Osteocyte (in vitro differentiated cells): Measurements from ENCODE around the gene NSMF. TPM values are rescaled to one million over a fixed set of nuclear protein-coding genes. Genes with fewer than 3 reads are reported as not detected.

ENCODE experiments used
- DNase-seq: peaks from one replicate; pipeline ENCODE4 v3.0.0; 2021; ENCODE audit warnings: mixed read lengths; ENCODE audit not compliant: unreplicated experiment; ENCODE audit errors: extremely low spot score
- H3K27ac Mint-ChIP-seq: one replicate; pipeline ENCODE4 v1.8.0; 2021; ENCODE audit warnings: mild to moderate bottlenecking, mixed read lengths; ENCODE audit not compliant: unreplicated experiment
- H3K27me3 Mint-ChIP-seq: one replicate; pipeline ENCODE4 v1.8.0; 2021; ENCODE audit warnings: mixed read lengths; ENCODE audit not compliant: unreplicated experiment
- H3K36me3 Mint-ChIP-seq: one replicate; pipeline ENCODE4 v1.8.0; 2021; ENCODE audit warnings: mixed read lengths; ENCODE audit not compliant: unreplicated experiment
- H3K4me1 Mint-ChIP-seq: one replicate; pipeline ENCODE4 v1.8.0; 2021; ENCODE audit warnings: mixed read lengths; ENCODE audit not compliant: unreplicated experiment
- H3K4me3 Mint-ChIP-seq: one replicate; pipeline ENCODE4 v1.8.0; 2021; ENCODE audit warnings: mild to moderate bottlenecking, moderate library complexity, mixed read lengths; ENCODE audit not compliant: unreplicated experiment
- H3K9me3 Mint-ChIP-seq: one replicate; pipeline ENCODE4 v1.8.0; 2021; ENCODE audit warnings: mixed read lengths; ENCODE audit not compliant: unreplicated experiment
- total RNA-seq: library from RNA; stranded (reverse); gene quantifications from 2 replicates; pipeline ENCODE4 v1.2.1, GENCODE V29; 2021
- TF ChIP-seq, protein P1 (sequence below): fragments of 200-600 bp; sonication (generic); IDR thresholded peaks from 2 replicates; pipeline ENCODE4 v1.5.0; 2021; ENCODE audit warnings: antibody characterized with exemption, mild to moderate bottlenecking, moderate library complexity

Gene NSMF
- total RNA-seq, 1 donor from 2014 or later = 103 TPM

- no peaks in the 10 kb centered on the region for H3K9me3 Mint-ChIP-seq
- H3K4me3 Mint-ChIP-seq = no peak overlapping the region
- TF ChIP-seq, protein P1, sequence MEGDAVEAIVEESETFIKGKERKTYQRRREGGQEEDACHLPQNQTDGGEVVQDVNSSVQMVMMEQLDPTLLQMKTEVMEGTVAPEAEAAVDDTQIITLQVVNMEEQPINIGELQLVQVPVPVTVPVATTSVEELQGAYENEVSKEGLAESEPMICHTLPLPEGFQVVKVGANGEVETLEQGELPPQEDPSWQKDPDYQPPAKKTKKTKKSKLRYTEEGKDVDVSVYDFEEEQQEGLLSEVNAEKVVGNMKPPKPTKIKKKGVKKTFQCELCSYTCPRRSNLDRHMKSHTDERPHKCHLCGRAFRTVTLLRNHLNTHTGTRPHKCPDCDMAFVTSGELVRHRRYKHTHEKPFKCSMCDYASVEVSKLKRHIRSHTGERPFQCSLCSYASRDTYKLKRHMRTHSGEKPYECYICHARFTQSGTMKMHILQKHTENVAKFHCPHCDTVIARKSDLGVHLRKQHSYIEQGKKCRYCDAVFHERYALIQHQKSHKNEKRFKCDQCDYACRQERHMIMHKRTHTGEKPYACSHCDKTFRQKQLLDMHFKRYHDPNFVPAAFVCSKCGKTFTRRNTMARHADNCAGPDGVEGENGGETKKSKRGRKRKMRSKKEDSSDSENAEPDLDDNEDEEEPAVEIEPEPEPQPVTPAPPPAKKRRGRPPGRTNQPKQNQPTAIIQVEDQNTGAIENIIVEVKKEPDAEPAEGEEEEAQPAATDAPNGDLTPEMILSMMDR = no peak
- H3K36me3 Mint-ChIP-seq = no peaks in the 10 kb centered on the region
- no peaks in the 10 kb centered on the region for H3K27me3 Mint-ChIP-seq
- no peak overlapping the region for H3K27ac Mint-ChIP-seq
- DNase-seq = no peak
- no peaks in the 10 kb centered on the region for H3K4me1 Mint-ChIP-seq
These were observed 29.0 kb downstream of the NSMF start for GRCh38 chr9:137429974-137430722.

- TF ChIP-seq, protein P1 = no peak
- Mint-ChIP-seq H3K4me1 (peaks cover 2% of the 10 kb centered on the region), H3K27ac (no peak overlapping the region), H3K9me3 (no peaks in the 10 kb centered on the region), H3K36me3 (no peaks in the 10 kb centered on the region), H3K4me3 (no peak overlapping the region), H3K27me3 (no peaks in the 10 kb centered on the region)
- no peak for DNase-seq
These were observed 29.6 kb downstream of the NSMF start for GRCh38 chr9:137429546-137429890.

DNA sequence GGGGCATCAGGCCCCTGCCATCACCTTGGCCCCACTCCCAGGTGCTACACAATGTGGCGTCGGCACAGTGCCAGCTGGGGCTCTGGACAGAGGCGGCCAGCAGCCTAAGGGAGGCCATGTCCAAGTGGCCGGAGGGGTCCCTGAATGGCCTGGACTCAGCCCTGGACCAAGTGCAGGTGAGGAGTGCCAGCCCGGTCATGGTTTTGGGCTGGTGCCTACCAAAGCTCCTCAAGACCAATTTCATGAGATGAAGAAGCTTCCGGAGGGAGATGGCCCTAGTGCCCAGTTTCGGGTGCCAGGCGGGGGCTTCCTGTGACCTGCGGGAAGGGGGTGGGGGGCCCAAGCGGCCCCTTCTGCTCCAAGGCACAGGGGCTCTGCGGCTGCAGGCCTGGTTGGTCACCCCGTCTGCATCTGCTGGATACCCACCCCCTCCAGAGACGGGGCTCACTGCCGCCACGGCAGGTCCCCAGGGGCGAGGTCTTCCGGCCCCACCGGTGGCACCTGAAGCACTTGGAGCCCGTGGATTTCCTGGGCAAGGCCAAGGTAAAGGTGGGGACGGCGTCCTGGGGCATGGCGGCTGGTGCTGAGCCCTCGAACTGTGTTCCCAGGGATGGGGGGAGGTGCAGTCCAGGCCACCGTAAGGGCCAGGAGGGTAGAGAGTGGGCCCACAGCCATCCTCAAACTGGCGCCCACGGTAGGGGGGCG lies 30.1 kb downstream of the NSMF start:
- Mint-ChIP-seq H3K27me3 (no peaks in the 10 kb centered on the region), H3K9me3 (no peaks in the 10 kb centered on the region), H3K4me3 (no peak overlapping the region), H3K4me1 (peaks cover 5% of the 10 kb centered on the region), H3K27ac (no peak overlapping the region), H3K36me3 (no peaks in the 10 kb centered on the region)
- TF ChIP-seq, protein P1 = no peak
- no peak for DNase-seq

DNA sequence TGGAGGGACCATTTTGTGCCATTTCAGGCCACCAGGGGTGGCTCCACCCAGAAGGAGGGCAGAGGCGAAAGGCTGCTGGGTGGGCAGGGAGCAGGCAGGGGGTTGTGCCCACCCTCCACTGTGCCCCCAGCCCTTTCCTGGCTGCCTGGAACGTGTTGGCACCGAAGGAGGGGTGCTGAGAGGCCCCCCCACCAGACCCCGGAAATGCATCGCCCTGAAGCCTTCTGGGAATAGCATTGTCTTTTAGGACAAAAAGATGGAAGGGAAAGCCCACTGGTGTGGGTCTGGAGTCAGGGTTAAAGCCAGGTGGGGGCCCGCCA lies 30.9 kb downstream of the NSMF start:
- no peak overlapping the region for H3K4me3 Mint-ChIP-seq
- no peaks in the 10 kb centered on the region for H3K36me3 Mint-ChIP-seq
- H3K27ac Mint-ChIP-seq = no peak overlapping the region
- no peaks in the 10 kb centered on the region for H3K27me3 Mint-ChIP-seq
- TF ChIP-seq, protein P1 = no peak
- DNase-seq = no peak
- peaks cover 5% of the 10 kb centered on the region for H3K4me1 Mint-ChIP-seq
- H3K9me3 Mint-ChIP-seq = no peaks in the 10 kb centered on the region

- no peaks in the 10 kb centered on the region for H3K36me3 Mint-ChIP-seq
- TF ChIP-seq, protein P1 = no peak
- no peaks in the 10 kb centered on the region for H3K9me3 Mint-ChIP-seq
- no peak overlapping the region for H3K4me3 Mint-ChIP-seq
- H3K27ac Mint-ChIP-seq = no peak overlapping the region
- H3K4me1 Mint-ChIP-seq = peaks cover 5% of the 10 kb centered on the region
- no peak for DNase-seq
- H3K27me3 Mint-ChIP-seq = no peaks in the 10 kb centered on the region
These were observed 31.5 kb downstream of the NSMF start for GRCh38 chr9:137427454-137428310.
